Measurements from ENCODE around the gene HMOX2. TPM values are rescaled to one million over a fixed set of nuclear protein-coding genes. Genes with fewer than 3 reads are reported as not detected.

Gene HMOX2
- total and polyA plus RNA-seq, 2 donors (not counting 3 experiments of a cell fraction or from before 2014, with no cell fraction given) = 80.7 to 86.3 TPM

DNA sequence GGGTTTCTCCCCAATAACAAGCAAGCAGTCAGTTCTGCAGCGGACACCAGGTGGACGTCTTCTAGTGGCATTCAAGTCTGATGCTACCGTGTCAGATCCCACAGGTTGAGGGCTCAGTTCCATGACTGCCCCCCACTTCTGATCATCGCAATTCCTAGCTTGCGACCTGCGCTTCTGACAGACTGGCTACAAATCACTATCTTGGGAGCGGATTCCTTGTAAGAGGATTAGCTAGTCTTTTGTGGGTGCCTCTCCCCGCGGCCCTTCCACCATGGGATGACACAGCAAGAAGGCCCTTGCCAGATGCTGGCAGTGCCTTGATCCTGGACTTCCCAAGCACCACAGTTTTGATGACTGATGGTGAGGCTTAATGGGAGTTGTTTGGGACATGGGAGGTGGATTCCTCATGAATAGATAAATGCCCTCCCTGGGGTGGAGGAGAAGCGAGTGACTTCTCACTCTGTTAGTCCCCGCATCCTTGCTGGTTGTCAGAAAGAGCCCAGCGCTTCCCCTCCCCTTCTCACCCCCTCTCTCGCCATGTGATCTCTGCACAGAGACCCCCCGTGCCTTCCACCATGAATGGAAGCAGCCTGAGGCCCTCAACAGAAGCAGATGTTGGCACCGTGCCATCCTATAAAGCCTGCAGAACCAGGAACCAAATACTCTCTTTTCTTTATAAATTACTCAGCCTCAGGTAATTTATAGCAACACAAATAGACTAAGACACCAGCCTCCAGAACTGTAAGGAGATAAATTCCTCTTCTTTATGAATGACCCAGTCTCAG, 43.3 kb downstream of the HMOX2 start:
- intact Hi-C loops (cut with micrococcal nuclease) = no loop called here
- H3K79me2 ChIP-seq (ENCODE audit: control insufficient read depth, insufficient read depth, low read length) = no peaks in the 10 kb centered on the region
- ChIA-PET CTCF (interaction anchor here (1.5 to 3.2 kb wide), 4 partner anchors 17 to 66 kb away, joined by 4 to 42 read pairs (median 14); no protein-coding TSS in a partner anchor), POLR2A (no interaction called here)
- no peak overlapping the region for H3K4me3 ChIP-seq (replicated peaks in 1 of 3; ENCODE audit: insufficient read depth in 1 of 3, low read depth in 1 of 3, low read length in 3 of 3)
- H3K9me3 ChIP-seq (replicated peaks; ENCODE audit: control insufficient read depth, insufficient read depth, low read length) = no peaks in the 10 kb centered on the region
- no peak overlapping the region for H3K9ac ChIP-seq (replicated peaks; ENCODE audit: extremely low read depth, insufficient read depth, low read length)
- TF ChIP-seq JUN (IDR thresholded peaks at IDR 0.05; ENCODE audit: borderline replicate concordance, insufficient read depth, insufficient read length, low read depth) (no peak), POLR2A (IDR thresholded peaks at IDR 0.05; ENCODE audit: low read depth, low read length) (no peak), GATA2 (IDR thresholded peaks at IDR 0.05; ENCODE audit: insufficient read depth, insufficient read length, low read depth, low read length) (no peak), FOS (IDR thresholded peaks at IDR 0.05; ENCODE audit: borderline replicate concordance, insufficient read depth, low read length) (no peak)
- TF ChIP-seq, protein P1, sequence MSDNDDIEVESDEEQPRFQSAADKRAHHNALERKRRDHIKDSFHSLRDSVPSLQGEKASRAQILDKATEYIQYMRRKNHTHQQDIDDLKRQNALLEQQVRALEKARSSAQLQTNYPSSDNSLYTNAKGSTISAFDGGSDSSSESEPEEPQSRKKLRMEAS (IDR thresholded peaks at IDR 0.05; ENCODE audit: insufficient read depth, insufficient read length) = no peak
- TF ChIP-seq, protein P2, sequence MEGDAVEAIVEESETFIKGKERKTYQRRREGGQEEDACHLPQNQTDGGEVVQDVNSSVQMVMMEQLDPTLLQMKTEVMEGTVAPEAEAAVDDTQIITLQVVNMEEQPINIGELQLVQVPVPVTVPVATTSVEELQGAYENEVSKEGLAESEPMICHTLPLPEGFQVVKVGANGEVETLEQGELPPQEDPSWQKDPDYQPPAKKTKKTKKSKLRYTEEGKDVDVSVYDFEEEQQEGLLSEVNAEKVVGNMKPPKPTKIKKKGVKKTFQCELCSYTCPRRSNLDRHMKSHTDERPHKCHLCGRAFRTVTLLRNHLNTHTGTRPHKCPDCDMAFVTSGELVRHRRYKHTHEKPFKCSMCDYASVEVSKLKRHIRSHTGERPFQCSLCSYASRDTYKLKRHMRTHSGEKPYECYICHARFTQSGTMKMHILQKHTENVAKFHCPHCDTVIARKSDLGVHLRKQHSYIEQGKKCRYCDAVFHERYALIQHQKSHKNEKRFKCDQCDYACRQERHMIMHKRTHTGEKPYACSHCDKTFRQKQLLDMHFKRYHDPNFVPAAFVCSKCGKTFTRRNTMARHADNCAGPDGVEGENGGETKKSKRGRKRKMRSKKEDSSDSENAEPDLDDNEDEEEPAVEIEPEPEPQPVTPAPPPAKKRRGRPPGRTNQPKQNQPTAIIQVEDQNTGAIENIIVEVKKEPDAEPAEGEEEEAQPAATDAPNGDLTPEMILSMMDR (IDR thresholded peaks at IDR 0.05; ENCODE audit: extremely low read depth in 1 of 2, insufficient read depth in 1 of 2, low read depth in 1 of 2, low read length in 2 of 2) = no peak
- DNase-seq (ENCODE audit: low read depth, low spot score) (no peak), FAIRE-seq (no peak)
- H3K4me2 ChIP-seq (ENCODE audit: insufficient read depth, low read length) = no peak overlapping the region
- H3K36me3 ChIP-seq (ENCODE audit: control insufficient read depth in 2 of 2, extremely low read depth in 1 of 2, insufficient read depth in 2 of 2, low read length in 2 of 2) = peaks cover 0 to 4% of the 10 kb centered on the region in 2 experiments
- peaks cover 20% of the 10 kb centered on the region for H3K4me1 ChIP-seq (ENCODE audit: control insufficient read depth, extremely low read depth, insufficient read depth, low read length)
- H3K9me1 ChIP-seq (replicated peaks; ENCODE audit: control insufficient read depth, extremely low read depth, insufficient read depth, low read length) = no peaks in the 10 kb centered on the region
- H3K27me3 ChIP-seq (ENCODE audit: control insufficient read depth in 2 of 2, insufficient read depth in 2 of 2, low read length in 2 of 2) = no peaks in the 10 kb centered on the region
- H4K20me1 ChIP-seq (replicated peaks; ENCODE audit: control insufficient read depth, extremely low read depth, insufficient read depth, low read length) = no peaks in the 10 kb centered on the region
- H3K27ac ChIP-seq (ENCODE audit: insufficient read depth, low read depth, low read length) = no peak overlapping the region
- no TSS peak for BruUV-seq (replicated peaks)
- H2AFZ ChIP-seq (ENCODE audit: low read depth, low read length) = no peak overlapping the region
- dilution Hi-C loops (cut with MboI; ENCODE audit: extremely low pct_ligation_motif_present, low sequenced_read_pairs) = no loop called here

Data from endothelial cell of umbilical vein (primary cell).